Gastrocnemius medialis (tissue), 4 donors: ENCODE measurements around the gene WDFY3. TPM values are rescaled to one million over a fixed set of nuclear protein-coding genes. Genes with fewer than 3 reads are reported as not detected.

ENCODE experiments used
- ATAC-seq, 2 donors: fragments of 150-250 bp; one replicate each; pipeline ENCODE4 v1.9.1; 2016
- DNase-seq, 2 donors: peaks; one replicate each; pipeline ENCODE4 v3.0.0-alpha.2; 2019
- H3K27ac ChIP-seq, 4 donors: fragments of 200-600 bp; sonication (generic); 1 replicate in 1 of 4; 2 replicates in 3 of 4; pipeline ENCODE4 v1.5.1; 2016 to 2018; ENCODE audit warnings: mild to moderate bottlenecking in 2 of 4, moderate library complexity in 1 of 4
- H3K27me3 ChIP-seq, 3 donors: fragments of 200-600 bp; sonication (generic) in 2 of 3; 1 replicate in 1 of 3; 2 replicates in 2 of 3; pipeline versions ENCODE4 v1.5.1 to v1.6.0; 2016 to 2019; ENCODE audit warnings: mild to moderate bottlenecking in 1 of 3, moderate library complexity in 1 of 3
- H3K36me3 ChIP-seq, 2 donors: fragments of 200-600 bp; sonication (generic) in 1 of 2; one replicate each; pipeline ENCODE4 v1.5.1; 2017 to 2018
- H3K4me1 ChIP-seq, 2 donors: fragments of 200-600 bp; sonication (generic) in 1 of 2; one replicate each; pipeline ENCODE4 v1.5.1; 2016 to 2017; ENCODE audit warnings: mild to moderate bottlenecking in 2 of 2
- H3K4me3 ChIP-seq, 4 donors: fragments of 200-600 bp; sonication (generic) in 3 of 4; 1 replicate in 1 of 4; 2 replicates in 3 of 4; pipeline ENCODE4 v1.5.1; 2016 to 2019; ENCODE audit warnings: mild to moderate bottlenecking in 2 of 4
- H3K9me3 ChIP-seq, 3 donors: fragments of 200-600 bp; sonication (generic) in 2 of 3; 1 replicate in 1 of 3; 2 replicates in 2 of 3; pipeline ENCODE4 v1.5.1; 2016 to 2019
- POLR2A ChIP-seq, 2 donors: fragments of 450-650 bp; IDR thresholded peaks; one replicate each; pipeline ENCODE4 v1.6.1; 2017; ENCODE audit warnings: antibody characterized with exemption in 2 of 2, mild to moderate bottlenecking in 2 of 2, moderate library complexity in 2 of 2
- in situ Hi-C, 4 donors: fragments of 200-750 bp; cut with MboI; loops; one replicate each; pipeline versions ENCODE4 v1.15.0 to v1.8.0; 2017; ENCODE audit warnings: low sequenced_read_pairs in 4 of 4
- intact Hi-C: fragments of 100-400 bp; cut with DNase I; formaldehyde crosslinking; loops from one replicate; pipeline ENCODE4 v1.15.1; 2023; ENCODE audit warnings: low total_unique reads
- total RNA-seq, 4 donors: library from RNA; depleted of rRNA; stranded (reverse); fragments of >200 nt; gene quantifications; one replicate each; pipeline versions ENCODE4 v1.1.0 to v1.2.3, GENCODE V29; 2016
- TF ChIP-seq, protein P1 (sequence below), 5 experiments: fragments of 450-650 bp in 3 of 5; fragments of 200-600 bp in 2 of 5; sonication (generic) in 2 of 5; IDR thresholded peaks in 4 of 5; conservative IDR thresholded peaks in 1 of 5; 1 replicate in 4 of 5; 2 replicates in 1 of 5; pipeline ENCODE4 v1.5.1; 2016 to 2019; ENCODE audit warnings: antibody characterized with exemption in 5 of 5, mild to moderate bottlenecking in 3 of 5, moderate library complexity in 3 of 5

Gene WDFY3
- total RNA-seq, 4 donors from 2014 or later = 28.3 to 65.9 (median 36.4) TPM

DNA sequence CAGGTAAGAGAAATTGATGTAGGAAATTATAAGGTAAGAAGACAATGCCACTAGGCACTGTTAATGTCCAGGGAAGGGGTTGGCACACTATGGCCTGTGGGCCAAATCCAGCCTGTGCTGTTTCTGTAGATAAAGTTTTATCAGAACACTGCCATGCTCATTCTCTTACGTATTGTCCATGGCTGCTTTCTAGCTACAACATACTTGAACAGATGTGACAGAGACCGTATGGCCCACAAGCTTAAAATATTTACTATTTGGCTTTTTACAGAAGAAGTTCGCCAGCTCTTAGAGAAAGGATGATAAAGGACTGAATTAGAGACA is 215.6 kb downstream of the WDFY3 start:
- Histone ChIP-seq H3K9me3 (no peaks in the 10 kb centered on the region), H3K4me1 (no peaks in the 10 kb centered on the region), H3K4me3 (no peak overlapping the region), H3K27ac (no peak overlapping the region), H3K36me3 (peaks cover 3 to 68% of the 10 kb centered on the region in 2 donors), H3K27me3 (no peaks in the 10 kb centered on the region)
- no peak for TF ChIP-seq POLR2A (IDR thresholded peaks at IDR 0.05)
- TF ChIP-seq, protein P1, sequence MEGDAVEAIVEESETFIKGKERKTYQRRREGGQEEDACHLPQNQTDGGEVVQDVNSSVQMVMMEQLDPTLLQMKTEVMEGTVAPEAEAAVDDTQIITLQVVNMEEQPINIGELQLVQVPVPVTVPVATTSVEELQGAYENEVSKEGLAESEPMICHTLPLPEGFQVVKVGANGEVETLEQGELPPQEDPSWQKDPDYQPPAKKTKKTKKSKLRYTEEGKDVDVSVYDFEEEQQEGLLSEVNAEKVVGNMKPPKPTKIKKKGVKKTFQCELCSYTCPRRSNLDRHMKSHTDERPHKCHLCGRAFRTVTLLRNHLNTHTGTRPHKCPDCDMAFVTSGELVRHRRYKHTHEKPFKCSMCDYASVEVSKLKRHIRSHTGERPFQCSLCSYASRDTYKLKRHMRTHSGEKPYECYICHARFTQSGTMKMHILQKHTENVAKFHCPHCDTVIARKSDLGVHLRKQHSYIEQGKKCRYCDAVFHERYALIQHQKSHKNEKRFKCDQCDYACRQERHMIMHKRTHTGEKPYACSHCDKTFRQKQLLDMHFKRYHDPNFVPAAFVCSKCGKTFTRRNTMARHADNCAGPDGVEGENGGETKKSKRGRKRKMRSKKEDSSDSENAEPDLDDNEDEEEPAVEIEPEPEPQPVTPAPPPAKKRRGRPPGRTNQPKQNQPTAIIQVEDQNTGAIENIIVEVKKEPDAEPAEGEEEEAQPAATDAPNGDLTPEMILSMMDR (IDR thresholded peaks at IDR 0.05 in 4 of 5, conservative IDR thresholded peaks at IDR 0.05 in 1 of 5) = no peak
- in situ Hi-C loops = loop anchor here in 3 of 4 donors (5.0 to 10.0 kb wide), 3 partner anchors 221 to 226 kb away; no protein-coding TSS in a partner anchor
- DNase-seq (no peak), ATAC-seq (no peak)
- intact Hi-C loops = loop anchor here (1.0 to 5.0 kb wide), 2 partner anchors 96 to 220 kb away; no protein-coding TSS in a partner anchor

DNA sequence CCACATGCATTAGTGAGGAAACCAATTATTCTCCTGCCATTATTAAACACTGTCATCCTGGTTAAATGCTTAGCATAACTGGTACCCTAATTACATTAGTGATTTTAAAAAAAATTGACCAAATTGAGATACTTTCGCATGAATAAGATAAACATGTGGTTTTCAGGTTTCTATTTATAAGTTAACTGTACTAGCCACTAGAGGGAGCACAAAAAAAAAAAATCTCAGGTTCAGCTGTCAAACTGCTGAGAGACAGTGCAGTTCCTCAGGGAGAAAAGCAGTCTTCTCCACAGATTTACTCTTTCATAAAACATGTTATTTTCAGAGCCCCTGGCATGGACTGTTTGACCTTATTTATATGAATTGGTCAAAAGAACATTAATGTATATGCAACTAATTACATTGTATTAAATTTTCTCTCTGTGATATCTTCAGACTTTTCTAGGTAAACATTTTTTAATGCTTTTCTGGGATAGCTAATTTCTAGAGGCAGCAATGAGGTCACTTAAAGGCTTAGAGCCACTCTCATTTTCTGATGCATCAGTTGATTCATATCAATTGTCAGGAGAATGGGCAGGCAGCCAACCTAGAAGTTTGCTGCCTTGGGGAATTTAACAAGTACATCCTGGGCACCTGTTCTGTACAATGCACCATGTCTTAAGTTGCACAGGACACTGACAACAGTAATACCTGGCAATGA is 216.1 kb downstream of the WDFY3 start:
- Histone ChIP-seq H3K4me1 (no peaks in the 10 kb centered on the region), H3K27me3 (no peaks in the 10 kb centered on the region), H3K4me3 (no peak overlapping the region), H3K36me3 (peaks cover 3 to 67% of the 10 kb centered on the region in 2 donors), H3K27ac (no peak overlapping the region), H3K9me3 (no peaks in the 10 kb centered on the region)
- TF ChIP-seq POLR2A (IDR thresholded peaks at IDR 0.05) = no peak
- TF ChIP-seq, protein P1 (IDR thresholded peaks at IDR 0.05 in 4 of 5, conservative IDR thresholded peaks at IDR 0.05 in 1 of 5) = peak; percentile 27 to 71 (median 51)
- no peak for DNase-seq
- intact Hi-C loops (loop anchor here (1.0 to 5.0 kb wide), 2 partner anchors 97 to 221 kb away; no protein-coding TSS in a partner anchor), in situ Hi-C loops (loop anchor here in 3 of 4 donors (5.0 to 10.0 kb wide), 3 partner anchors 222 to 227 kb away; no protein-coding TSS in a partner anchor)
- ATAC-seq = peak; percentile 65 to 75

DNA sequence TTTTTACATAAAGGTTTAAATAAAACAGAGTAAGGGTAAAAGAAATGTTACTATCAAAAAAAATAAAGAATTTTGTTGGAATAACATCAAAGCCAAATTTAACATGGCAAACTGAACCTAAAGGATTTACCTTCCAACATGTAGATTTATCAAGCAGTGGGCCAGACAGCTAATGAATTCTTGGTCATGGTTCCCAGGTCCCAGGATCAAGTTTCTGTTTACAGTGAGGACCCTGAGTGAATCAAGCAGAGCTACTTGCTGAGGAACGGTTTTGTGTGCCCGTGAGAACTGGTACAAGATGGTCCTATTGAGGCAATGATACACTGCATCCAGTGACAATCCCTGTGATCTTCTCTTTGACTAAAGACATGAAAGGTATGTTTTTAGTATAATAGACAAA is 226.4 kb downstream of the WDFY3 start:
- Histone ChIP-seq H3K27me3 (no peaks in the 10 kb centered on the region), H3K27ac (no peak overlapping the region), H3K9me3 (no peaks in the 10 kb centered on the region), H3K4me3 (no peak overlapping the region), H3K36me3 (peaks cover 0 to 88% of the 10 kb centered on the region in 2 donors), H3K4me1 (no peaks in the 10 kb centered on the region)
- no peak for DNase-seq
- in situ Hi-C loops = loop anchor here in 1 of 4 donors (25.0 kb wide), 1 partner anchor 97 kb away; no protein-coding TSS in a partner anchor
- TF ChIP-seq POLR2A (IDR thresholded peaks at IDR 0.05) = no peak
- TF ChIP-seq, protein P1 (IDR thresholded peaks at IDR 0.05 in 4 of 5, conservative IDR thresholded peaks at IDR 0.05 in 1 of 5) = no peak
- no peak for ATAC-seq
- intact Hi-C loops = no loop called here

DNA sequence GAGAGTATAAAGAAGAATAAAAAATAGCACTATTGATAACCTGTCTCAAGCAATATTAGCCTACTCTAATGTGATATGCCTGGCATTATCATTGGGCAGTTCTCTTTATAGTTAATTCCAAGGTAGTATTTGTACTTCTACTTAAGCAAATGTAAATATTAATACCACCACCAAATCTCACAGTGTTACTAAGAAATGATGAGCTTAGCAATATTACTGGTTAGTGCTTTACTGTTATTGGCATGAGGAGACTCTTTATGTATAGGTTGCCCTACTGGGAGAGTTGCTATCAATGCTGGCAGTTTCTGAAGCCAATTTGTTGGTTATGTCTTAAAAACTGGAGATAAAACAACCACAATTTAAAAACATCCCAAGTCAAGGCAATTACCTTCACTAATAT is 227.9 kb downstream of the WDFY3 start:
- Histone ChIP-seq H3K27ac (no peak overlapping the region), H3K9me3 (no peaks in the 10 kb centered on the region), H3K4me3 (no peak overlapping the region), H3K27me3 (no peaks in the 10 kb centered on the region), H3K36me3 (peaks cover 0 to 98% of the 10 kb centered on the region in 2 donors), H3K4me1 (no peaks in the 10 kb centered on the region)
- no peak for DNase-seq
- no peak for ATAC-seq
- in situ Hi-C loops (loop anchor here in 1 of 4 donors (25.0 kb wide), 1 partner anchor 99 kb away; no protein-coding TSS in a partner anchor), intact Hi-C loops (no loop called here)
- no peak for TF ChIP-seq POLR2A (IDR thresholded peaks at IDR 0.05)
- TF ChIP-seq, protein P1 (IDR thresholded peaks at IDR 0.05 in 4 of 5, conservative IDR thresholded peaks at IDR 0.05 in 1 of 5) = no peak
